ENCODE results near the gene ZNF800. TPM values are rescaled to one million over a fixed set of nuclear protein-coding genes. Genes with fewer than 3 reads are reported as not detected.

Gene ZNF800
- total RNA-seq, 1 donor from 2014 or later = 42.1 TPM

- no peak for DNase-seq (ENCODE audit: low spot score)
Measured at GRCh38 chr7:127348247-127348631, 44.3 kb downstream of the ZNF800 start.

DNA sequence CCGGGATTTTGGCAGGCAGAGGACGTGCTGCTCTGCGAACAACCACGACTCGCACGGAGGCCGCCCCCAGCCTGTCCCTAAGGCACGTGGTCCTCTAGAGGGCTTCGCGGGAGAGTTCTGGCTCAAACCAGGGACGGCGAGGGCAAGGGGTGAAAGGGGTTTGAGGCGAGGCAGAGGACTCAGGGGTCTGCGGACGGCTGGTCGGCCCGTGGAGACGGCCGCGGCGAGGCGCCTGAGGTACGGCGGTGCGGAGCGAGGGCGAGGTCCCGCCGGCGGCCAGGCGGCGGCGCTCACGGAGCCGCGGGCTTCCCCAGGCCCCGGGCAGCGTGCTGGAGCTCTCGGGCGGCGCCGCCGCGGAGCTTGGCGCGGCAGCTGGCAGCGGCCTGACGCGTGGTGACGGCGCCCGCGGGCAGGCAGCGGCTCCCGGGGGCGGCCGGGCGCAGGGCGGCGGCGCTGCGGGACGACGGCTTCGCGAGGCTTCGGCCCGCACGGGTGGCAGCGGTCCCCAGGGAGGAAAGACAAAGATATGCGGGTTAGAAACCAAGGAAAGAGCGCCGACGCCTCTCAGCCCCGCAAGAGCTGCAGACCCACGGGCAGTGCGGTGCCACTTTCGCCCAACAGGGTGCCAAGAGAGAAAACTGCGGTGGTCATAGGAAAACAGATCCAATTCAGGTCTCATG lies 44.8 kb downstream of the ZNF800 start:
- DNase-seq (ENCODE audit: low spot score) = peak; percentile 60

DNA sequence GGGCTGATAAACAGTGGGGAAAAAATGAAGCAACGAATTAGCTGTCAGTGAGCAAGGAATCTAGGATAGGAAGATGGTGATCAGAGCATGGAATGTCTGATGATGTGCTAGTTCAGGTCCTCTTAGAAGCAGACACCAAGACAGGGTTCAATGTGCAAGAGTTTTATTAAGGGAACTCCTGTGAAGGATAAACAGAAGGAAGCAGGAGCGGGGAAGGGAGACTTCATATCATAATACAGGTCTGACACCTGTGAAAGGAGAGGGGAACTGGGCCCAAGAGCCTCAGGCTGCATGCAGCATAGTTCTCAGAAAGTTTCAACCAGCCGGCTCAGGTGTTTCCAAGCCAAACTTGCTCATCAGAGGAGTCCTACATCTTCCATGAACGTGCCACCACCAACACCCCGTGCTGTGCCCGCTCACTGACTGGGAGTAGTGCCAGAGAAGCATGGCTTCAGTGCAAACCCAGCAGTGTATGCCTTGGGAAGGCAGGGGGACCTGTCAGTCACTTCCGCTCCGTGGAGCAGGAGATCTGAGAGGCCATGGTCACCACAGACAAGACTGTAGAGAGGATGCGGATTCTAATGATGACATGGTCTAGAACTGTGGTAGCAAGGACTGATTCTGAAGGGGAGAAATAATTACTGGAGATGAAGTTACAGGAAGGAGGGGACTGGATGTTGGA lies 45.8 kb downstream of the ZNF800 start:
- no peak for DNase-seq (ENCODE audit: low spot score)

DNA sequence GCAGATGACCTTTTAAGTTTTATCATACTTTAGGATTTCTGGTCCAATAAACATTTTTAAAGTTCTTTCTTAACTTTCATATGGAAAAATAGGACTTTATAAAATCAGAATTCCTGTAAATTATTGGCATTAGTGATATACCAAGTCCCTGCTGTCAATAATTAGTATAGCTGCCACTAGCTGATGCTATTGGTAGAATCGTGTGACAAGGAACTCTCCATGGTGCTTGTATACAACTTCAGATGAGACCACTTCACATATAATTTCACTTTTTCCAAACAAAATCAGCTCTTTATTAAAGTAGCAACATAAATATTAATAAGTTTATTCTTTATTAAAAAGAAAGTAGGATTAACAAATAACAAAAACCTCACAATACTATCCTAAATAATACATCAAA lies 49.9 kb downstream of the ZNF800 start:
- no peak for DNase-seq (ENCODE audit: low spot score)

DNA sequence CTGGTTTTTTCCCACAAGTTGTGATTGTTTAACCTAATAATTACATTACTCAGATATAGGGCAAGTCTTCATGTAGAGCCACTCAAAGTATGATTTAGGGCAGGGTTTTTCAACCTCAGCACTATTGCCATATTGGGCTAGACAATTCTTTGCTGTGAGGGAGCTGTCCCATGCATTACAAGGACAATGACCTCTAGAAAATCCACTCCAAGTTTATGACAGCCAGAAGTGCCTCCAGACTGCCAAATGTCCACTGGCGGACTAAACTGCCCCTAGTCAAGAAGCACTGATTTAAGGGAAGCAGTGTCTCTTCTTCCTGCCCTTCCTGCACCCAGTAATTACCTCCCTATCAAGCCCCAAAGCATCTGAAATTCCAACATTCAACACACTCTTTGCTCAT lies 54.4 kb downstream of the ZNF800 start:
- no peak for DNase-seq (ENCODE audit: low spot score)

DNA sequence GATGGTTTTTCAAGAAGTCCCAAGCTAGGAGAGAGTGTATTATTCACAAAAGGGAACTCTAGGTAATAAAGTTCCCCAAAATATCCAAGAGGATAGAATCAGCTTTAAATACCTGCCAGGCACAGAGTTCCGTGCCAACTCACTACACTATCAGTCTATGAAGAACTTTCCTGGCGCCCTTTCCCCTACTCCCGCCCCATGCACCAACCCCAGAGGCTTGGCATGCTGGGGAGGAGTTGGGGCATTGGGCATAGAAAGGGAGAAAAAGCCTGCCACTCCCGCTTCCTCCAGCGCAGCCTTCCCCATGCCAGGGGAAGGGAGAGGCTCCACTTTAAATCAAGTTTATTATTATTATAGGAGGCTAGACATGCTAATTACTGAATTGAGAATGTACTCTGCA lies 54.9 kb downstream of the ZNF800 start:
- no peak for DNase-seq (ENCODE audit: low spot score)

GRCh38 chr7:127336458-127336857 lies 56.0 kb downstream of the ZNF800 start:
- no peak for DNase-seq (ENCODE audit: low spot score)

DNA sequence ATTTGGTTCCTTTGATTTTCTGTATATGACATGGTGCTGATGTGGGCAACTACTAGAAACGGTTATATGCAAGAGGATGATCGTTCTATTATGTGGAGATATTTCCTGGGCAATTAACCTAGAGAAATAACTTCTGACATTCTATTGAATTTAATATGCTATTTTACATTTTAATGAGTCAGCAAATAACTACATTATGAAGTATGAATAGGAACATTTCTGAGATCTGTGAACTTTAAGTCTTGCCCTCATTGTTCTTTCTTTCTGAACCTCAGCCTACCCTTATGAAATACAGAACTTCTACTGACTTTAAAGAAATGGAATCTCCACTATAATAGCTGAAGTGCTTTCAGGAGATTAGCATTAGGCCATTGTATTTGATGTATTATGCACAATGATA lies 59.6 kb downstream of the ZNF800 start:
- DNase-seq (ENCODE audit: low spot score) = no peak

- DNase-seq (ENCODE audit: low spot score) = no peak
Measured at GRCh38 chr7:127330070-127330469, 62.4 kb downstream of the ZNF800 start.

GRCh38 chr7:127322832-127323493 lies 69.5 kb downstream of the ZNF800 start:
- no peak for DNase-seq (ENCODE audit: low spot score)

- no peak for DNase-seq (ENCODE audit: low spot score)
Measured at GRCh38 chr7:127322351-127322750, 70.2 kb downstream of the ZNF800 start.

DNA sequence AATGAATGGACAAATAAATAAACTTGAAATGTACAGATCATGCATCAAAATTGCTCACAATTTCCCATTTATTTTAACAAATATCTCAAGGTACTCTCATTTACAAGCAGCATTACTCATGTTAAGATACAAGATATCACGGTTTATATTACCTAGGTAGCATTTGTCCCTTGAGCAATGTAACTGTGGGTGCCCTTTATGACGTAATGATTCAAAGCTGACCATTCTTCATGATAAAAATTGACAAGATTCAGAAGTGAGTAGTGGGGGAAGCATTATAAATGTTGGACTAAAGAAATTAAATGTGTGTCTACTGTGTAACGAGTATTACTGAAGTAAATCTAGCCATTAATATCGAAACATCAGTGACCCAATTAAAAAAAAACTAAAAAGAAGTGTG lies 71.5 kb downstream of the ZNF800 start:
- DNase-seq (ENCODE audit: low spot score) = no peak

Other genes starting within 250 kb of the ZNF800 start
- 3.3 TPM for gene GRM8, start 139.8 kb downstream of the ZNF800 start, total RNA-seq
- gene GCC1, start 192.9 kb upstream of the ZNF800 start, total RNA-seq = 15.7 TPM
- gene ARF5, start 195.7 kb upstream of the ZNF800 start, total RNA-seq = 121 TPM
- 0.47 TPM for gene FSCN3, start 201.0 kb upstream of the ZNF800 start, total RNA-seq
- not detected for gene PAX4, start 225.4 kb upstream of the ZNF800 start, total RNA-seq